PC-3 (cell line): ENCODE measurements around the gene AMH. TPM values are rescaled to one million over a fixed set of nuclear protein-coding genes. Genes with fewer than 3 reads are reported as not detected.

ENCODE experiments used
- ATAC-seq: fragments of 200-7000 bp; cut with Tn5 transposase; 2 replicates; pipeline ENCODE4 v1.9.1; 2020; ENCODE audit warnings: mild to moderate bottlenecking, moderate library complexity
- BruUV-seq: library from RNA; stranded (reverse); fragments of 400-500 nt; replicated peaks from 2 replicates; lab custom pipeline; 2021; lab: Mats Ljungman, UMichigan
- CTCF ChIA-PET: fragments of 300-600 bp; sonication (Branson Sonifier 250); formaldehyde crosslinking; loops from one replicate; lab custom pipeline; 2022; ENCODE audit warnings: antibody characterized with exemption; lab: Charles Lee
- POLR2A ChIA-PET: fragments of 300-600 bp; sonication (Branson Sonifier 250); formaldehyde crosslinking; loops from one replicate; lab custom pipeline; 2022; ENCODE audit warnings: antibody characterized with exemption; ENCODE audit not compliant: unreplicated experiment; lab: Charles Lee
- DNase-seq: peaks from one replicate; pipeline ENCODE4 v3.0.0-alpha.2; 2015
- H2AFZ ChIP-seq: fragments of 300-600 bp; sonication (generic); 2 replicates; pipeline ENCODE4 v1.6.0; 2016; ENCODE audit warnings: antibody characterized with exemption, low read length
- H3F3A ChIP-seq: fragments of 300-600 bp; sonication (generic); one replicate; pipeline ENCODE4 v1.6.0; 2017; ENCODE audit warnings: antibody characterized with exemption, low read length, control low read depth, mild to moderate bottlenecking; ENCODE audit not compliant: unreplicated experiment
- H3K27ac ChIP-seq: fragments of 300-600 bp; sonication (generic); 2 replicates; pipeline ENCODE4 v1.5.1; 2016; ENCODE audit warnings: mild to moderate bottlenecking, low read length
- H3K27me3 ChIP-seq: fragments of 300-600 bp; sonication (generic); 2 replicates; pipeline ENCODE4 v1.6.1; 2016; ENCODE audit warnings: low read length, mixed read lengths
- H3K36me3 ChIP-seq: fragments of 300-600 bp; sonication (generic); 2 replicates; pipeline ENCODE4 v1.6.1; 2016; ENCODE audit warnings: low read depth, mixed run types, low read length, mixed read lengths
- H3K4me1 ChIP-seq: fragments of 300-600 bp; sonication (generic); 2 replicates; pipeline ENCODE4 v1.5.1; 2016; ENCODE audit warnings: low read length; ENCODE audit not compliant: insufficient read depth
- H3K4me2 ChIP-seq: fragments of 300-600 bp; sonication (generic); 2 replicates; pipeline ENCODE4 v1.6.0; 2016; ENCODE audit warnings: low read length
- H3K4me3 ChIP-seq: fragments of 300-600 bp; sonication (generic); 2 replicates; pipeline ENCODE4 v1.5.1; 2016; ENCODE audit warnings: mild to moderate bottlenecking, low read length, mixed read lengths
- H3K79me2 ChIP-seq: fragments of 300-600 bp; sonication (generic); 2 replicates; pipeline ENCODE4 v1.6.1; 2017; ENCODE audit warnings: low read length, mixed read lengths
- H3K9ac ChIP-seq: fragments of 300-600 bp; sonication (generic); 2 replicates; pipeline ENCODE4 v1.6.0; 2016; ENCODE audit warnings: mild to moderate bottlenecking, low read length
- H3K9me2 ChIP-seq: fragments of 300-600 bp; sonication (generic); replicated peaks from 2 replicates; pipeline ENCODE4 v1.6.1; 2016; ENCODE audit warnings: mixed run types, low read length, mixed read lengths
- H3K9me3 ChIP-seq: fragments of 300-600 bp; sonication (generic); 2 replicates; pipeline ENCODE4 v1.6.1; 2016; ENCODE audit warnings: low read length, mixed read lengths
- H4K20me1 ChIP-seq: fragments of 300-600 bp; sonication (generic); 2 replicates; pipeline ENCODE4 v1.6.1; 2016; ENCODE audit warnings: low read length, mixed read lengths
- CTCF ChIP-seq: fragments of 300-600 bp; sonication (generic); conservative IDR thresholded peaks from 2 replicates; pipeline ENCODE4 v1.5.1; 2017; ENCODE audit warnings: antibody characterized with exemption, low read depth, mild to moderate bottlenecking, low read length
- EZH2 ChIP-seq: fragments of 300-600 bp; sonication (generic); IDR thresholded peaks from one replicate; pipeline ENCODE4 v1.6.1; 2017; ENCODE audit warnings: antibody characterized with exemption, mild to moderate bottlenecking, low read length; ENCODE audit not compliant: unreplicated experiment
- EZH2phosphoT487 ChIP-seq: fragments of 300-600 bp; sonication (generic); IDR thresholded peaks from 2 replicates; pipeline ENCODE4 v1.6.1; 2018; ENCODE audit warnings: mild to moderate bottlenecking, antibody characterized with exemption, low read length, borderline replicate concordance
- intact Hi-C: fragments of 100-400 bp; cut with micrococcal nuclease; formaldehyde crosslinking; loops from 2 replicates; pipeline ENCODE4 v1.9.0; 2023
- total RNA-seq: library from RNA; depleted of rRNA; stranded (reverse); fragments of >200 nt; gene quantifications from 2 replicates; pipeline ENCODE4 v1.2.3, GENCODE V29; 2014

Gene AMH
- total RNA-seq, 1 experiment from 2014 or later, result 6.0 TPM

GRCh38 chr19:2215281-2215751 lies 33.8 kb upstream of the AMH start:
- no peak for TF ChIP-seq EZH2
- no peak for TF ChIP-seq EZH2phosphoT487
- no peak for TF ChIP-seq CTCF
- no peak overlapping the region for H2AFZ ChIP-seq
- no peaks in the 10 kb centered on the region for H3K27me3 ChIP-seq
- H3F3A ChIP-seq, result no peaks in the 10 kb centered on the region
- no peak overlapping the region for H3K4me2 ChIP-seq
- H3K79me2 ChIP-seq, result no peaks in the 10 kb centered on the region
- ATAC-seq (no peak), DNase-seq (no peak)
- BruUV-seq, result no TSS peak
- ChIA-PET POLR2A (no interaction called here), CTCF (no interaction called here)
- H3K27ac ChIP-seq, result no peak overlapping the region
- intact Hi-C loops, result no loop called here
- H3K9me2 ChIP-seq, result no peaks in the 10 kb centered on the region
- H4K20me1 ChIP-seq, result no peaks in the 10 kb centered on the region
- H3K9ac ChIP-seq, result no peak overlapping the region
- H3K4me3 ChIP-seq, result no peak overlapping the region
- H3K36me3 ChIP-seq, result peaks cover 5% of the 10 kb centered on the region; the same call in 1 of the 2 replicates
- no peaks in the 10 kb centered on the region for H3K9me3 ChIP-seq
- H3K4me1 ChIP-seq, result no peaks in the 10 kb centered on the region

GRCh38 chr19:2216361-2217225 lies 32.5 kb upstream of the AMH start:
- intact Hi-C loops, result no loop called here
- peaks cover 3% of the 10 kb centered on the region; the same call in 1 of the 2 replicates for H3K36me3 ChIP-seq
- DNase-seq (no peak), ATAC-seq (no peak)
- H3K9me2 ChIP-seq, result no peaks in the 10 kb centered on the region
- ChIA-PET POLR2A (no interaction called here), CTCF (no interaction called here)
- no peak overlapping the region for H3K4me2 ChIP-seq
- no peak overlapping the region for H2AFZ ChIP-seq
- H3K27ac ChIP-seq, result no peak overlapping the region
- H3K27me3 ChIP-seq, result no peaks in the 10 kb centered on the region
- no peak overlapping the region for H3K9ac ChIP-seq
- no TSS peak for BruUV-seq
- H3K4me3 ChIP-seq, result no peak overlapping the region
- no peaks in the 10 kb centered on the region for H3K79me2 ChIP-seq
- H3K4me1 ChIP-seq, result no peaks in the 10 kb centered on the region
- no peaks in the 10 kb centered on the region for H3K9me3 ChIP-seq
- TF ChIP-seq CTCF (no peak), EZH2 (no peak), EZH2phosphoT487 (no peak)
- H4K20me1 ChIP-seq, result no peaks in the 10 kb centered on the region
- no peaks in the 10 kb centered on the region for H3F3A ChIP-seq

DNA sequence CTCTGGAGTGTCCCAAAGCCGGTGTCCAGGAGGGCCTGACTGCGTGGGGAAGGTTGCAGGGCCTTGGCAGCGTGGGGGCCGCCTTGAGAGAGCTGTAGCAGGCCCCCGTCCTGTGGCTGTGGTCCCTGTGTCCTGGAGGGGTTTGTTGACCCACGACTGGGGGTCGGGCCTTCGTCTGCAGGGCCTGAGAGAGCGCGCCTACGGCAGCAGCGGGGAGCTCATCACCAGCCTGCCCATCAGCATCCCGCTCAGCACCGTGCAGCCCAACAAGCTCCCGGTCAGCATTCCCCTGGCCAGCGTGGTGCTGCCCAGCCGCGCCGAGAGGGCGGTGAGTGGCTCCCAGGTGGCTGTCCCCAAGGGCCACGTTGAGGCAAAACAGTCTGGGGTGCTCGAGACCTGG lies 31.5 kb upstream of the AMH start:
- no peak for ATAC-seq
- no peaks in the 10 kb centered on the region; the same call in 1 of the 2 replicates for H3K36me3 ChIP-seq
- H4K20me1 ChIP-seq, result no peaks in the 10 kb centered on the region
- ChIA-PET POLR2A (no interaction called here), CTCF (no interaction called here)
- DNase-seq, result no peak
- no peaks in the 10 kb centered on the region for H3K9me2 ChIP-seq
- no peak overlapping the region for H3K4me3 ChIP-seq
- no peaks in the 10 kb centered on the region for H3F3A ChIP-seq
- no peaks in the 10 kb centered on the region for H3K4me1 ChIP-seq
- no peak overlapping the region for H3K9ac ChIP-seq
- BruUV-seq, result no TSS peak
- no peak overlapping the region for H2AFZ ChIP-seq
- H3K9me3 ChIP-seq, result no peaks in the 10 kb centered on the region
- no peaks in the 10 kb centered on the region for H3K79me2 ChIP-seq
- no peak overlapping the region for H3K27ac ChIP-seq
- H3K4me2 ChIP-seq, result no peak overlapping the region
- TF ChIP-seq EZH2phosphoT487 (no peak), EZH2 (no peak)
- H3K27me3 ChIP-seq, result no peaks in the 10 kb centered on the region
- intact Hi-C loops, result no loop called here
